Fibroblast of pulmonary artery (primary cell): ENCODE results near the gene CACNA1C.

Experiments used
- DNase-seq: peaks from one replicate; pipeline ENCODE4 v3.0.0-alpha.2; 2010; ENCODE audit warnings: low read depth
- H3K4me3 ChIP-seq: replicated peaks from 2 replicates; pipeline ENCODE4 v1.5.1; 2011; ENCODE audit warnings: low read depth, mild to moderate bottlenecking, control low read depth, low read length, moderate library complexity
- TF ChIP-seq, protein P1 (sequence below): IDR thresholded peaks from 2 replicates; pipeline ENCODE4 v1.5.1; 2011; ENCODE audit warnings: mild to moderate bottlenecking, control low read depth, low read length, inconsistent platforms; ENCODE audit errors: missing control alignments

CACNA1C gene

DNA sequence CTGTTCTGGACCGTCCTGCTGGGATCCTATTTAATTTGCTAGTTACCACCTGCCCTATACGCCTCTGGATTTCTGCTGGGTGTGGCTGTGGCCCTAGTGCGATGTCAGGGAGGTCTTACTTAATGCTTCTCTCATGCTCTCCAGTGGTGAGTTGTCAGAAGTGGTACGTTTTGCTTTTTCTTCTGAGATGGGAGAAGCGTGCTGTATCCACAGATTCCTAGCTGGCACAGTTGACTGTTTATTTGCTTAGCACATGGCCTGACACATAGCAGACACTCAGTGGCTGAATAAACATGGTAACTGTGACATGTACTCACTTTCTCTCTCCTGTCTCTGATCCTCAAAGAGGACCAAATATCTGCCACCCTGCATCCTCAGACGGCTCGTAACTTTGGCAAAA, 107.3 kb downstream of the CACNA1C start:
- no peak overlapping the region for H3K4me3 ChIP-seq
- TF ChIP-seq, protein P1, sequence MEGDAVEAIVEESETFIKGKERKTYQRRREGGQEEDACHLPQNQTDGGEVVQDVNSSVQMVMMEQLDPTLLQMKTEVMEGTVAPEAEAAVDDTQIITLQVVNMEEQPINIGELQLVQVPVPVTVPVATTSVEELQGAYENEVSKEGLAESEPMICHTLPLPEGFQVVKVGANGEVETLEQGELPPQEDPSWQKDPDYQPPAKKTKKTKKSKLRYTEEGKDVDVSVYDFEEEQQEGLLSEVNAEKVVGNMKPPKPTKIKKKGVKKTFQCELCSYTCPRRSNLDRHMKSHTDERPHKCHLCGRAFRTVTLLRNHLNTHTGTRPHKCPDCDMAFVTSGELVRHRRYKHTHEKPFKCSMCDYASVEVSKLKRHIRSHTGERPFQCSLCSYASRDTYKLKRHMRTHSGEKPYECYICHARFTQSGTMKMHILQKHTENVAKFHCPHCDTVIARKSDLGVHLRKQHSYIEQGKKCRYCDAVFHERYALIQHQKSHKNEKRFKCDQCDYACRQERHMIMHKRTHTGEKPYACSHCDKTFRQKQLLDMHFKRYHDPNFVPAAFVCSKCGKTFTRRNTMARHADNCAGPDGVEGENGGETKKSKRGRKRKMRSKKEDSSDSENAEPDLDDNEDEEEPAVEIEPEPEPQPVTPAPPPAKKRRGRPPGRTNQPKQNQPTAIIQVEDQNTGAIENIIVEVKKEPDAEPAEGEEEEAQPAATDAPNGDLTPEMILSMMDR: no peak
- DNase-seq: no peak

DNA sequence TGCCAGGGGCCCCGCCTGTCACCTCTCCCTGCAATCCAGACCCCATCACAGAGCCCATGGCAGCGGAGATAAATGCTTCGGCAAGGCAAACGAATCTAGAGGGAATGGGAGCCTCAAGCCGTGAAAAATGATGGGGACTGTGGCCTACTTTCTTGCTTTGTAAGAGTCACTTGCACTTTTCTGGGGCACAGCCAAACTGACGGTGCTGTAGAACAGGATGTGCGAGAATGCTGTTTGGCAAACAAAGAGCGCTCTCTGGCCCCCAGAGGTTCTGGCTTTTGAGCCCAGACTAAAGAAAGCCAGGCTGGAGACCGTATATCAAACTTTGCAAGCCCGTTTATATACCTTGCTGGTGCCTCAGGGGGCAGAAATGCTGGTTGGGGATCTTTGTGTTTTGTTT, 108.7 kb downstream of the CACNA1C start:
- no peak overlapping the region for H3K4me3 ChIP-seq
- TF ChIP-seq, protein P1: no peak
- DNase-seq: peak; percentile 57

DNA sequence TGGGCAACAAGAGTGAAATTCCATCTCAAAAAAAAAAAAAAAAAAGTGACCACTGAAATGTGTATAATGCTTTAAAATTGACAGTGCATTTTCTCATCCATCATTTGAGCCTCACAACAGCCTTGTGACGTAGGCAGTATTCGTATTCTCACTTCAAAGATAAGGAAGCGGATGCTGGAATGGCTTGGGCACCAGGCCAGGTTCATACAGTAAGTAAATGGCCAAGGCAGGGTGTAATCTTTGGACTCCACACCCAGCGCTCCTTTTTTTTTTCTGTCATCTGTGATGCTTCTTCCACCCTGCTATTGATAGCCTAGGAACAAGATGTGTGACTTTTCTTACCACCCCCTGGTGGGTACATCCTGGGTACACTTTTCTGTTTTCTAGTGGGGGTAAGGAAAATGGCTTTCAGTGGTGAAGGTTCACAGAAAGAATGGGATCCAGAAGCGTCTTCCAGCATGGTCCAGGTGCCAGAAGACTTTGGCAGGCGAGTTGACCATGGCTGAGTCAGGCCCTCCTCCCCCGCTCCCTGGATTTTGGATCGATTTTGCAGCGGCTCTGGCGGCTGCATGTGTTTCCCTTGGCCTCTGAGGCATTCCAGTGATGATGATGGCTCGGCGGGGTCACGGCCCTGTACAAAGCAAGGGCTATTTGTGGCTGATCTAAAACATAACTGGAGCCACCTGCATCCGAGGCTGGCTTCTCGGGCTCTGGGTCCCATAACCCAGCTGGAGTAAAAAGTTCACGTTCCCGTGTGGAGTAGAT, 110.6 kb downstream of the CACNA1C start:
- no peak overlapping the region for H3K4me3 ChIP-seq
- TF ChIP-seq, protein P1: no peak
- peak; percentile 96 for DNase-seq

DNA sequence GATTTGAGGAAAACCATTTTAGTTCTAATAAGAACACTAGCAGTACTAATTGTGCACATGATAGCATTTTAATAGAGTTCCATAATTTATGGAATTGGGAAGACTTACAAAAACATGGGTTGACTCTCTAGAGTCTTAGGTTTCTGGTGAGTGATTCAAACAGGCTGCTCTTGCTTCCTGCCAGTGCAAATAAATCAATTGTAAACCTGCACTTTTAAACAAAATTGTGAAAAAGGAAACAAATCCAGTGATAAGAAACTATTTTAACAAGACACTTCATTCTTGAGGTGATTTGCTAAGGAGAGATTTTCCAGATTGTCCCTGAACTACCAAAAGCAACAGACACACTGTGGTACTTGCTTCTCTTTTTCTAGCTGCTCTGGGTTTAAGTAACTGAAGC, 112.2 kb downstream of the CACNA1C start:
- no peak for DNase-seq
- H3K4me3 ChIP-seq: no peak overlapping the region

DNA sequence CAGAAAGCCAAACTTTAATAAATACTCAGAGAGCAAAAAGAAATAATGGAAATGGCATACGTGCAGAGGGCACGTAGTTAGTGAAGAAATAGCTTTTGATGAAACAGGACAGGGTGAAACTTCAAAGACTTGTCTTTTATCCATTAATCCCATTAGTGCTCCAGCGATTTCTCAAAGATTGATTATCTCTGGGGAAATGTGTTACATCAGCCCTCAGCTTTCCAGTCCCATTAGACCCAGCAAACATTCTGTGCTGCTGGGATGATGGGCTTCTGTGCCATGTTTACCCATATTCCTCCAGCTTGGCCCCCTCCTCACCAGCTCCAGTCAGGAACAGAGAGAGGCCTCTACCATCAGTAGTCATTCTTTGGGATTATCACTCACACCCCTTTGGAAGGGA, 113.1 kb downstream of the CACNA1C start:
- TF ChIP-seq, protein P1: no peak
- no peak overlapping the region for H3K4me3 ChIP-seq
- no peak for DNase-seq

More for the DNA sequence above, 112.2 kb downstream of the CACNA1C start:
- TF ChIP-seq, protein P1: no peak

DNA sequence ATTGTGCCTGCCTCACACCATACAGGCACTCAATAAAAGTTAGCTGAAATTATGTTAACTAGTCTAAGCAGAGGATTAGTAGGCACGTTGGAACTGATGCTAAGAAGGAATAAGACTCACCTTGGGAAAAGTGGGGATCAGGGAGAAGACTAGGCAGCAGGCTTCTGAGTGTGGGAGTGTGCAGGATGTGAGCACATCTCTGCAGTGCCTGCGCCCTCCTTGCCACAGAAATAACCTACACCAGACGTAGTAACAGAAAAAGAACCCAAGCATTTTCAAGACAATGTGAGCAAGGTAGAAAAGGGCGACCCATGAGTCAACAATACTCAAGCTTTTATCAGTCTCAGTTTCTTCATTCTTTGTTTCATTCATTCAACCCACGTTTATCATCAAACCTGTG, 113.9 kb downstream of the CACNA1C start:
- TF ChIP-seq, protein P1: no peak
- DNase-seq: no peak

DNA sequence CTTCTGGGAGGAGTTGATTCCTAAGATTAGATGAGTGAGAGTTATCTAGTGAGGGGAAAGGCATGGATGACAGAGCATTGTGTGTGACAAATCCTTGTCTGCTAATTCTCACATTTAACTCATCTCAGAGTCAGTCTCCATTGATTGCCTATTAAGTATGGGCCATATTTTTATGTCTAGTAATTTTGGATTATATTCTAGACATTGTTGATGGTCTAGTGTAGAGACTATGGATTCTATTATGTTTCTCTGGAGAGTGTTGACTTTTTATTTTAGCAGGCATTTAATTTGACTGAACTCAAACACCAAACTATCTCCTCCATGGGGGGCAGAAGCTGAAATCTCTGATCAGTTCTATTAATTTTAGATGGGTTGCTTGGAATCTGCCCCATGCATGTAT, 114.4 kb downstream of the CACNA1C start:
- TF ChIP-seq, protein P1: no peak
- no peak overlapping the region for H3K4me3 ChIP-seq
- DNase-seq: no peak

More for the DNA sequence above, 113.9 kb downstream of the CACNA1C start:
- H3K4me3 ChIP-seq: no peak overlapping the region
